Hindlimb muscle (tissue), 1 donor: Measurements from ENCODE around the gene LBR. TPM values are rescaled to one million over a fixed set of nuclear protein-coding genes. Genes with fewer than 3 reads are reported as not detected.
"Not testable (repeated sequence)": the region's sequence is repeated elsewhere in the genome, so short reads cannot be mapped to it uniquely, and the experiment has no call there.

Experiments
- DNase-seq: peaks from one replicate; pipeline ENCODE4 v3.0.0-alpha.2; 2013
- polyA plus RNA-seq: library from polyadenylated mRNA; unstranded; fragments of 120-200 nt; gene quantifications from one replicate; pipeline ENCODE4 v1.2.1, GENCODE V29; 2013; ENCODE audit not compliant: insufficient read length

The LBR gene
- polyA plus RNA-seq, 1 donor: 35.5 TPM

- no peak for DNase-seq
Measured at GRCh38 chr1:225422795-225423517, 4.9 kb downstream of the LBR start.

- no peak for DNase-seq
Measured at GRCh38 chr1:225422031-225422605, 5.7 kb downstream of the LBR start.

DNA sequence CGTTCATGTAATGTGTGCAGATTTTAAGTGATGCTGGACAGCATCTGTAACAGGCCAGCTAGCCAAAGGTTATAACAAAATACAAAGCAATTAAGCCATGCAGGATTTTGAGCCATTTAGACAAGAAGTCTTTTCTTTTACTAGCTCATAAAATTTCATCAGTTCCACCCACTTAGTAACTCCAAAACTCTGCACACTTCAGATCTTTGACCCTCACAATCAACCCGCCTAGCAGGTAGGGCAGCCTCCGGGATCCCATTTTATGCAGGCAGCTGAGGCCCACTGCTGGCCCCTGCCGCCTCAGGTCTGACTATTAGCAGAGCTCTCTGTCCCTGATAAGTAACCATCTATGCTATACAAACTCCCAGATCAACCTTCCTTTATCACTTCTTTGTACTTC is 9.2 kb downstream of the LBR start:
- DNase-seq: no peak

- no peak for DNase-seq
Measured at GRCh38 chr1:225418059-225418458, 9.8 kb downstream of the LBR start.

DNA sequence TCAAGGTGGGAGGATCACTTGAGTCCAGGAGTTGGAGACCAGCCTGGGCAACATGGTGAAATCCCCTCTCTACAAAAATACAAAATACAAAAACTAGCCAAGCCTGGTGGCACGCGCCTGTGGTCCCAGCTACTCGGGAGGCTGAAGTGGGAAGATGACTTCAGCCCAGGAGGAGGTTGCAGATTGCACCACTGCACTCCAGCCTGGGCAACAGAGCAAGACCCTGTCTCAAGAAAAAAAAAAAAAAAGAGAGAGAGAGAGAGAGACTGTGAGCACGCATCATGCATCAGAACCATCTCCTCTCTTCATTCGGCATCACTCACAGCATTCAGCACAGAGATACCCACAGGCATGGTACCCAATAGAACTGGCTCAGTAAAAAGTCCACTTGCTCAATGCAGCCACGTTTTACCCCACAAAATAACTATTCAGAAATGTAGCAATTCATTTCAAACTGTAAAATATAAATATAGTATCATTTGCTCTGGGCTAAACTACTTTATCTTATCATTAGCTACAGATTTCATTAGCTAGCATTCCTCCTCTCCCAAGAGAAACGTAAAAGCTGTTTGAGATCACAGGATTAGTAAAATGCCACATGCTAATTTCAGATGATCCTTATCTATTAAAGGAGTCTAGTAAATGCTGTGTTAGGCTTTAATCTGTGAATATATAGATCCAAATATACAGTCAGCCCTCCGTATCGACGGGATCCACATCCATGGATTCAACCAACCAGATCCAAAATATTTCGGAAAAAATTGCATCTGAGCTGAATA is 11.7 kb downstream of the LBR start:
- no peak for DNase-seq

DNA sequence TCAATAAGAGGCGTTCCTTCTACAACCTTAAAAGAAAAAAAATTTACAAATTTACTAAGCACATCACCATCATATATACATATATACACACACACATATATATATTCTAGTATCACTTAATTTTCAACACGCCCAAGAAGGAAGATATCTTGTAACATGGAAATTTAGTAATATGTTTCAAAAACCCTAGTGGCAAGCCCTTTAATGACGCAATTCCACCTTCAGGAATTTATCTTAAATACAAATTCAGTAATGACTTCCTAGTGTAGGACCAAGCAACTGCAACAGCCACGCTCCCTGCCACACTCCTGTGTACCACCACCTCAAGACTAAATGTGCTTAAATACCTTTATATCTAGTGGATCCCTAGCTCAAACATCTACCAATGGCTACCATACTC is 12.5 kb downstream of the LBR start:
- DNase-seq: no peak

GRCh38 chr1:225413708-225414375 is 14.0 kb downstream of the LBR start:
- no peak for DNase-seq

DNA sequence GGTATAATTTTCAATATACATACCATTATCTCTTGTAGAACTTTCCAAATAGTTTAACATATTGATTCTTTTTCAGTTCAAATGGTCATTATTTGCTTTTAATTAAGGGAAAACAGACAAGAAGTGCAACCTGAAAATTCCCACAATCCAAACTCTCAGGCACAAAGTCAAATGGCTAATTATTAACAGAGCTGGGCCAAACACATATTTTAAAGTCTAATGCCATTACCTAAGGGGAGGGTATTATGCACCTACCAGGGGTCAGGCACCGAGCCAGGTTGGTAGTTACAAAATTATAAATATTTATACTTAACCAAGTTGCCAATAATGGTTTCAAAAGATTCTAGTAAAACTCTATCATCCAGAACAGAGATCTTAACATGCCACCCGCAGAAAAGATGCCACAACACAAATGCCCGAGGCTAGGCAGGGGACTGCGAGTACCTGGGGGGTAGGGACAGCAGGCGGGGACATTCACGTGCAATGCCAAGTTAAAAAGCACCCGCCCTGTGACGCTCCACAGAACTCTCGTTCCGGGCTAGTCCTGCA is 15.0 kb downstream of the LBR start:
- DNase-seq: no peak

GRCh38 chr1:225412321-225412720 is 15.5 kb downstream of the LBR start:
- DNase-seq: no peak

DNA sequence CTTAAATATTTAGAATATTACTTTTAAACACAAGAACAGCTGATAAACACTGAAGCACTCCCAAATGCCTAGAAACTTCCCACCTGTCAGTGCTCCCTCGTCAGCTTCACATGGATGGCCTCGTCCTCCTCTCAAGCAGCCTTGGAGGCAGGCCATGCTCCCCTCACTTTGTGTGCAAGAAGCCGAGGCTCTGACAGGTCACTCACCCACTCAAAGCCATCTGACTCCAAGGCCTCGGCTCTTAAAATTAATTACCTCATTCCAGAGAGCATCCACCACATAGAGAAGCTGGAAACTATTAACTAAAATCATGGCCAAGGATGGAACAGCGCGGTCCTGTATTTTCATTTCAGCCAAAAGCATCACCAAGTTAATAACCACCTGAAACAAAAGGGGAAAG is 17.8 kb downstream of the LBR start:
- DNase-seq: no peak

- no peak for DNase-seq
Measured at GRCh38 chr1:225409051-225409450, 18.8 kb downstream of the LBR start.

DNA sequence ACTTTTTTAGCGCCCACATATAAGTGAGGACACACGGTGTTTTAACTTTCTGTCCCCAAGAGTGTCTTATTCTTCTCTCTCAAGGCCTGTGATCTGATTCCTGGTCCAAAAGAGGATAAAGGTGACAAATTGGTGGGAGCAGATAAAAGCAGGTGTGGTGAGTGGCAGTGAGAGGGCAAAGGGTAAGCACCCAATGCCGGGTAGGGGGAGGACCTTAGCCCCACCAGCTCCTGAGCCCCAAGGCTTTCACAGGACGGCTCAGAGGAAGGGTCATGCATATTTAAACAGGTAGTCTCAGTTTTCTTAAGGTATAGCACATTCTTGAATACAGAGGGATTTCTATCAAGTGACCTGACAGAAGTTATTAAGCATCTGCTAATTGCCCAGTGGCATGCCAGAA is 19.6 kb downstream of the LBR start:
- DNase-seq: no peak

- DNase-seq: no peak
Measured at GRCh38 chr1:225407755-225408154, 20.1 kb downstream of the LBR start.

GRCh38 chr1:225406976-225407725 is 20.7 kb downstream of the LBR start:
- no peak for DNase-seq

GRCh38 chr1:225400968-225401367 is 26.9 kb downstream of the LBR start:
- no peak for DNase-seq

DNA sequence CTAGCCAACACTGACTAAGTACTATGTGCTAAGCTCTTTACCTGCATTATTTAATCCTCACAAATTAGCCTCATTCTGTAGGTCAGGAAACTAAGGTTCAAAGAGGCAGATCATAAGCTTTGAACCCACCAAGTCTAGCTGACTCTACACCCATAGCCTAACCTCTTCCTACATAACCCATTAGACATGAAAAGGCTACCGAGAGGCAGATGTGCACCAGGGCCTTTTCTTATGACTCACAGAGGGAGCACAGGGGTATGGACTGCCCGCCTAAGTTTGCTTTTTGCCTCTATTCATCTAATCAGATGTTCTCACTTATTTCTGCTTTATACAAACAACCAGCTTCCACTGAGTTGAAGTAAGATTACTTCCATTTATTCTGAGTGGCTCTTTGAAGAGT is 31.5 kb downstream of the LBR start:
- DNase-seq: no peak

DNA sequence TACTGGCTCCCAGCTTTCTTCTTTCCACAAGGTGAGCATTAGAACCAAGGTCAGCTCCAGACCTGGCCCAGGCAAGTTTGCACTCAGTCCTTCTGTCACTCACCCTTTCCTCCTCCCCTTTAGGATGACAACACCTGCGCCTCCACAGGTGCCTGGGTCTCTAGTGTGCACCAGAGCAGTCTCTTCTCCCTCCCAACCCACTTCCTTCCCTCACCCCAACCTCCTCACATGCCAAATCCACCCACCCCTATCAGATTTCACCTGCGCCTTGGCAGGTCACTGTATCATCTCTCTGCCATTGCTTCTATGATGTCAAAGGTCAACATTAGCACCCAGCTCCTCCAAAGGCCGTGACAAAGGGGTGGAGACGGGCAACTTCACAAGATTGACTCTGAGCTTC is 38.0 kb downstream of the LBR start:
- DNase-seq: no peak

DNA sequence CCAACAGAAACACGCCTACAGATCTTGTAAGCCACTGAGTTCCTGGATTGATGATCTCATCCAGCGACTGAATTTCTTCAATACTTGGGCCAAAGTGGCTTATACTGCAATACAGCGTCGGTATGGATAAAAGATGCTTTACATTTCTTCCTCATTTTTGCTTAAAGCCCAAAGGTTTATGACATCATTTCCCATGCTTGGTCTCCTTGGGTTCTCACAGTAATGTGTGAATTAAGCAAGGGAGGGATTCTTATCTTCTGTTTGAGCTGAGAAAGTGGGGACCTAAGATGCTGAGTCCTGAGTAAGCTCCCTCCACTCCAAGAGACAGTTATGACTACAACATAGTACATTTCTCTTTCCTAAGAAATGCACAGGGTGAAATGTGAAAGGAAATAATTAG is 39.5 kb downstream of the LBR start:
- DNase-seq: no peak

- not testable (repeated sequence) for DNase-seq
Measured at GRCh38 chr1:225386860-225387259, 41.0 kb downstream of the LBR start.

GRCh38 chr1:225380691-225381090 is 47.1 kb downstream of the LBR start:
- no peak for DNase-seq

GRCh38 chr1:225378880-225379279 is 49.0 kb downstream of the LBR start:
- no peak for DNase-seq

GRCh38 chr1:225374996-225375395 is 52.8 kb downstream of the LBR start:
- DNase-seq: no peak
